ENCODE measurements around the gene SPATS2L. TPM values are rescaled to one million over a fixed set of nuclear protein-coding genes. Genes with fewer than 3 reads are reported as not detected.

The SPATS2L gene

Small RNAs within 50 kb of the gene (small RNA-seq; reads per million reads assigned to genes)
- not detected for gene RNY4P34
